Parathyroid adenoma (tissue), 2 donors: ENCODE results near the gene PCDHGC4.

Experiments used
- H2AFZ ChIP-seq: fragments of 300-600 bp; sonication (generic); one replicate; pipeline ENCODE4 v1.7.0; 2017; ENCODE audit warnings: antibody characterized with exemption, mild to moderate bottlenecking
- H3K27ac ChIP-seq: fragments of 300-600 bp; sonication (generic); one replicate; pipeline ENCODE4 v1.7.0; 2017
- H3K27me3 ChIP-seq: fragments of 300-600 bp; sonication (generic); one replicate; pipeline ENCODE4 v1.7.0; 2017; ENCODE audit warnings: low read length; ENCODE audit not compliant: control insufficient read depth, insufficient read depth
- H3K36me3 ChIP-seq: fragments of 300-600 bp; sonication (generic); one replicate; pipeline ENCODE4 v1.7.0; 2017; ENCODE audit warnings: low read length; ENCODE audit not compliant: control insufficient read depth, insufficient read depth
- H3K4me1 ChIP-seq: fragments of 300-600 bp; sonication (generic); one replicate; pipeline ENCODE4 v1.7.0; 2017; ENCODE audit warnings: control low read depth
- H3K4me2 ChIP-seq: fragments of 300-600 bp; sonication (generic); one replicate; pipeline ENCODE4 v1.7.0; 2017; ENCODE audit warnings: low read length
- H3K4me3 ChIP-seq: fragments of 300-600 bp; sonication (generic); one replicate; pipeline ENCODE4 v1.7.0; 2017; ENCODE audit warnings: low read depth, low read length
- H3K79me2 ChIP-seq: fragments of 300-600 bp; sonication (generic); one replicate; pipeline ENCODE4 v1.7.0; 2017; ENCODE audit warnings: control low read depth
- H3K9ac ChIP-seq: fragments of 300-600 bp; sonication (generic); one replicate; pipeline ENCODE4 v1.7.0; 2017; ENCODE audit warnings: mild to moderate bottlenecking
- H3K9me3 ChIP-seq: fragments of 300-600 bp; sonication (generic); one replicate; pipeline ENCODE4 v1.7.0; 2017; ENCODE audit warnings: low read length; ENCODE audit not compliant: control insufficient read depth
- TF ChIP-seq, protein P1 (sequence below): fragments of 300-600 bp; sonication (generic); IDR thresholded peaks from one replicate; pipeline ENCODE4 v1.7.0; 2017; ENCODE audit warnings: antibody characterized with exemption, mild to moderate bottlenecking
- donor health status: primary hyperparathyroidism.

Gene PCDHGC4

DNA sequence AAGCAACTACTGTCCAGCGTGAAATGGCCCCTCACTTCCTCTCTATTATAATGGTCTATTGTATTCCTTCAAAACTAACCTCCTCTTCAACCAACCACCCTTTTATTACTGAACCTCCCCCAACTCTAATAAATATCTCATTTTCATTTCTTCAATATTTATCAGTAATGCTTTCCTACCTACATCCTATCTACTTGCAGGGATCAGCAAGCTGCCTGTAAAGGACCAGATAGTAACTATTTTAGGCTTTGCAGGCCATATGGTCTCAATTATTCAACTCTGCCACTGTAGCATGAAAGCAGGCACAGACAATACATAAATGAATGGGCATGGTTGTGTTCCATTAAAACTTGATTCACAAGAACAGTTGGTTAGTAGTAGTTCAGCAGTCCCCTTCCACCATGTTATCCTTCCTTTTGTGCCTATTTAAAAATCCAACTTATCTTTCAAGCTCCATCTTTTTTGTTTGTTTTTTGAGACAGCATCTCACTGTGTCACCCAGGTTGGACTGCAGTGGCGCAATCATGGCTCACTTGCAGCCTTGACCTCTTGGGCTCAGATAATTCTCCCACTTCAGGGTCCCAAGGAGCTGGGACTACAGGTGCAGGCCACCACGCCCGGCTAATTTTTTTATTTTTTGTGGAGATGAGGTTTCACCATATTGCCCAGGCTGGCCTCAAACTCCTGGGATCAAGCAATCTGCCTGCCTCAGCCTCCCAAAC, 49.8 kb downstream of the PCDHGC4 start:
- Histone ChIP-seq H3K9ac (no peak overlapping the region), H2AFZ (no peak overlapping the region), H3K9me3 (no peaks in the 10 kb centered on the region), H3K4me2 (no peak overlapping the region), H3K79me2 (peaks cover 15% of the 10 kb centered on the region), H3K27me3 (no peaks in the 10 kb centered on the region), H3K4me1 (peaks cover 9% of the 10 kb centered on the region), H3K36me3 (no peaks in the 10 kb centered on the region), H3K27ac (no peak overlapping the region), H3K4me3 (no peak overlapping the region)
- TF ChIP-seq, protein P1, sequence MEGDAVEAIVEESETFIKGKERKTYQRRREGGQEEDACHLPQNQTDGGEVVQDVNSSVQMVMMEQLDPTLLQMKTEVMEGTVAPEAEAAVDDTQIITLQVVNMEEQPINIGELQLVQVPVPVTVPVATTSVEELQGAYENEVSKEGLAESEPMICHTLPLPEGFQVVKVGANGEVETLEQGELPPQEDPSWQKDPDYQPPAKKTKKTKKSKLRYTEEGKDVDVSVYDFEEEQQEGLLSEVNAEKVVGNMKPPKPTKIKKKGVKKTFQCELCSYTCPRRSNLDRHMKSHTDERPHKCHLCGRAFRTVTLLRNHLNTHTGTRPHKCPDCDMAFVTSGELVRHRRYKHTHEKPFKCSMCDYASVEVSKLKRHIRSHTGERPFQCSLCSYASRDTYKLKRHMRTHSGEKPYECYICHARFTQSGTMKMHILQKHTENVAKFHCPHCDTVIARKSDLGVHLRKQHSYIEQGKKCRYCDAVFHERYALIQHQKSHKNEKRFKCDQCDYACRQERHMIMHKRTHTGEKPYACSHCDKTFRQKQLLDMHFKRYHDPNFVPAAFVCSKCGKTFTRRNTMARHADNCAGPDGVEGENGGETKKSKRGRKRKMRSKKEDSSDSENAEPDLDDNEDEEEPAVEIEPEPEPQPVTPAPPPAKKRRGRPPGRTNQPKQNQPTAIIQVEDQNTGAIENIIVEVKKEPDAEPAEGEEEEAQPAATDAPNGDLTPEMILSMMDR = no peak
